Measurements from ENCODE around the gene TIPARP. TPM values are rescaled to one million over a fixed set of nuclear protein-coding genes. Genes with fewer than 3 reads are reported as not detected.

Gene TIPARP, protein sequence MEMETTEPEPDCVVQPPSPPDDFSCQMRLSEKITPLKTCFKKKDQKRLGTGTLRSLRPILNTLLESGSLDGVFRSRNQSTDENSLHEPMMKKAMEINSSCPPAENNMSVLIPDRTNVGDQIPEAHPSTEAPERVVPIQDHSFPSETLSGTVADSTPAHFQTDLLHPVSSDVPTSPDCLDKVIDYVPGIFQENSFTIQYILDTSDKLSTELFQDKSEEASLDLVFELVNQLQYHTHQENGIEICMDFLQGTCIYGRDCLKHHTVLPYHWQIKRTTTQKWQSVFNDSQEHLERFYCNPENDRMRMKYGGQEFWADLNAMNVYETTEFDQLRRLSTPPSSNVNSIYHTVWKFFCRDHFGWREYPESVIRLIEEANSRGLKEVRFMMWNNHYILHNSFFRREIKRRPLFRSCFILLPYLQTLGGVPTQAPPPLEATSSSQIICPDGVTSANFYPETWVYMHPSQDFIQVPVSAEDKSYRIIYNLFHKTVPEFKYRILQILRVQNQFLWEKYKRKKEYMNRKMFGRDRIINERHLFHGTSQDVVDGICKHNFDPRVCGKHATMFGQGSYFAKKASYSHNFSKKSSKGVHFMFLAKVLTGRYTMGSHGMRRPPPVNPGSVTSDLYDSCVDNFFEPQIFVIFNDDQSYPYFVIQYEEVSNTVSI
- 100 to 1,000 TPM in 2 of 4 donors, 10 to 100 TPM in 2; 27.7 to 287 (median 98.7) TPM for total RNA-seq

DNA sequence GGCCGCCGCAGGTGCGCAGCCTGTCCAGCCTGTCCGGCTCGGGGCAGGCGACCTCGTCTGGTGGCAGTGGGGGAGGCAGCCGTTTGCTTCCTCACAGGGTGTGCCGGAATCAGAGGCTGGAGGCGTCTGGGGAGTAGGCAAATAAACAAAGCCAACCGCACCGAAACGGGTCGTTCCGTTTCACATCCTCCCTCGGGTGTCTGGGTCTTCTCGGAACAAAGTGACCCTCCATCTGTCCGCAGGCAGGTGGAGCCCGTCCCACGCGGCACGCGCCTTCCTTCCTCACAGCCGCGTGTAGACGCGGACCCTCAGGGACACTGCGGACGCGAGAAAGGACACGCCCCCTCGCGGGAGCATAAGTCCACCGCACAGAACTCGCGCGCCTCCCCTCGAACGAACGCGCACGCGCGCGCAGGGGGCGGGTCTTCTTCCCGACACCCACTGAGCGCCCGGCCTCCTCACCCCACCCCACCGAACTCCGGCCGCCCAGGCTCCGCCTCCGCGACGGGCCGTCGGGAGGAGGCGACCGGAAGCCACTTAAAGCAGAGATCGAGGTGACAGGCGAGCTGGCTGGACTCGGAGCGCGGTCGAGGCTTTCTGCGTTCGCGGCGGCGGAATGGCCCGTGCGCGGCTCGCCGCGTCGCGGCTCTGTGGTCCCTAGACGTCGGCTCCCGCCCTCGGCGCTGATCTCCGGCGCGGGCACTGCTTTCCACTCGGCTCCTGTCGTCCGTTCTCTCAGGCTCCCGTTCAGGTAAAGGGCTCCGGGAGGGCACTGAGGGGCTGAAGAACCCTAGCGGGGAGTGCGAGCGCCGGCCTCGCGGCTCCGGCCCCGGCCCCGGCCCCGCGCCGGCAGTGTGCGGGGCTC is at the start of gene TIPARP:
TIPARP (plus strand) TSS at position 545 of the 865 bp plus-strand sequence. CDS start 3,108 bp downstream, outside the sequence.
- ATAC-seq (ENCODE audit: low FRiP score) = peak; percentile 96
- DNase-seq (ENCODE audit: low spot score) = peak; percentile 93
- TF ChIP-seq, protein P1, sequence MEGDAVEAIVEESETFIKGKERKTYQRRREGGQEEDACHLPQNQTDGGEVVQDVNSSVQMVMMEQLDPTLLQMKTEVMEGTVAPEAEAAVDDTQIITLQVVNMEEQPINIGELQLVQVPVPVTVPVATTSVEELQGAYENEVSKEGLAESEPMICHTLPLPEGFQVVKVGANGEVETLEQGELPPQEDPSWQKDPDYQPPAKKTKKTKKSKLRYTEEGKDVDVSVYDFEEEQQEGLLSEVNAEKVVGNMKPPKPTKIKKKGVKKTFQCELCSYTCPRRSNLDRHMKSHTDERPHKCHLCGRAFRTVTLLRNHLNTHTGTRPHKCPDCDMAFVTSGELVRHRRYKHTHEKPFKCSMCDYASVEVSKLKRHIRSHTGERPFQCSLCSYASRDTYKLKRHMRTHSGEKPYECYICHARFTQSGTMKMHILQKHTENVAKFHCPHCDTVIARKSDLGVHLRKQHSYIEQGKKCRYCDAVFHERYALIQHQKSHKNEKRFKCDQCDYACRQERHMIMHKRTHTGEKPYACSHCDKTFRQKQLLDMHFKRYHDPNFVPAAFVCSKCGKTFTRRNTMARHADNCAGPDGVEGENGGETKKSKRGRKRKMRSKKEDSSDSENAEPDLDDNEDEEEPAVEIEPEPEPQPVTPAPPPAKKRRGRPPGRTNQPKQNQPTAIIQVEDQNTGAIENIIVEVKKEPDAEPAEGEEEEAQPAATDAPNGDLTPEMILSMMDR (IDR thresholded peaks at IDR 0.05) = no peak

DNA sequence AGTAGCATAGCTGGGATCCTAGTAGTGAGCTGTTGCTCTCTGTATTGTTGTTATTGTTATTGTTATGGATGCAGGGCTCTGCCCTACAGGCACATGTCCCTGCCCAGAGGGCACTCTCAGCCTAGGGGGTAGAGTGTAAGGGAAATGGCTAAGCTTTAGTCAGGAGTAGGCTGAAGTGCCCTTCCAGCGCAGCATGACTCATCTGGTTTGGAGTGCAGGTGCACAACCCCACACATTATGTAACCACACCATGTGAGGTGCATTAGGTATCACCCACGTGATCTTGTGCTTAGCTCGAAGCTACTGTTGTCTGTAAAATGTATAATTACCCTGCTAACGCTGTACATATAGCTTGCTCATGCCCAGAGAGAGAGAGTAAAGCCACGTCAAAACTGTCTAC is 48.3 kb upstream of the TIPARP start:
- no peak for DNase-seq (ENCODE audit: low spot score)
- no peak for ATAC-seq (ENCODE audit: low FRiP score)
- TF ChIP-seq, protein P1 (IDR thresholded peaks at IDR 0.05) = no peak

DNA sequence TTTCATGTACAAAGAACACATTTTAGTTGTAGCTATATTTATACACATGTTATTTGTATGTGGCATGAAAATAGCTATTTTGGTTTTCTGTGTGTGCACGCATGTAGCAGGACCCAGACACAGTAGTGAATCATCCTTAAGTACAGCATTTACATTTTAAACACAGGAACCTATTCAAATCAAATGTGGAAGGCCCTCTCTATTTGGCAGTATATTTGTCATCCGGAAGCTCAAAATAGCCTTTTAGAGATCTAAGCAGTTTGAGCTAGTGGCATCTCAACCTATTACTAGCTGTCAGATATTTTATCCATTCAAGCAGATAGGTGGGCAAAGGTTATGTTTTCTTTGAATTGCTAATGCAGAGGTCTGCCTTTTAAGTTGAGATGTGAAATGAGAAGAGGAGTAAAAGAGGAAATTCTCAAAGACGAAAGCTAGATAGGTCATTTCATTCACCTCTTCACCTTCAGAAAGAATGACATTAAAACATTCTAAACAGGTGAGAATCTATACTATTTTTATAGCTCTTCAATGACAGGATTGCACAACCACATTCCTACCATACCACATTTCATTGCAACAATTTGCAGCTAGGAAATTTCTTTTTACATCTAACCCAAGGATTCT is 46.3 kb upstream of the TIPARP start:
- no peak for DNase-seq (ENCODE audit: low spot score)
- TF ChIP-seq, protein P1 (IDR thresholded peaks at IDR 0.05) = no peak
- no peak for ATAC-seq (ENCODE audit: low FRiP score)

DNA sequence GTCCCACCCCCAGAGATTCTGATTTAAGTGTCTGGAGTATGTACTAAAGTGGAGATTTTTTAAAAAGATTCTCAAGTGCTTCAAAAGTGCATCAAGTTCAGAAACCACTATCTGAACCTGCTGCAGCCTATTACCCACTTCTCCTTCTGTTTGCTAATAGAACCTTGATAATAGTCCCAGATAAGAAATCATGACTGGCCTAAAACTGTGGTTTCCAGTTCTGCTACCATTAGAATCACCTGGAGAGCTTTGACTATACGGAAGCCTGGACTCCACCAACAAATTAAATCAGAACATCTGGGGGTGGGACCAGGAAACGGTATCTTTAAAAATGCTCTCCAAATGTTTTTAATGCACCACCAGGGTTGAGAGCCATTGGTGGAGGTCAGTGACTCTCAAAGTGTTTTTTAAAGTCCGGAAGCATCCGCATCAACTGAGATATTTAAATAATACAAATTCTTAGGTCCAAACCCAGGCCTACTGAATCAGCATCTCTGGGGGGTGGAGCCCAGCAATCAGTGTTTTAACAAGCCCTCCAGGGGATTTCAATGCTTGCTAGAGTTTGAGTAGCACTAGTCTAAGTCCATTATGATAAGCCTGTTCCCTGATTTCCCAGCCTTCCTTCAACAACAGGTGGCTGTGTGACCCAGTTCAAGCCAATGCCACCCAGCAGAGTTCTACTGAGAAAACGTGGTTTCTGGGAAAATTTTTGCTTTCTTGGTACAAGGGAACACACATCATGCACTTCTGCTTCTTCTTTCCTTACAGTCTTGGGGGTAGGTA is 45.4 kb upstream of the TIPARP start:
- ATAC-seq (ENCODE audit: low FRiP score) (no peak), DNase-seq (ENCODE audit: low spot score) (no peak)
- TF ChIP-seq, protein P1 (IDR thresholded peaks at IDR 0.05) = no peak

DNA sequence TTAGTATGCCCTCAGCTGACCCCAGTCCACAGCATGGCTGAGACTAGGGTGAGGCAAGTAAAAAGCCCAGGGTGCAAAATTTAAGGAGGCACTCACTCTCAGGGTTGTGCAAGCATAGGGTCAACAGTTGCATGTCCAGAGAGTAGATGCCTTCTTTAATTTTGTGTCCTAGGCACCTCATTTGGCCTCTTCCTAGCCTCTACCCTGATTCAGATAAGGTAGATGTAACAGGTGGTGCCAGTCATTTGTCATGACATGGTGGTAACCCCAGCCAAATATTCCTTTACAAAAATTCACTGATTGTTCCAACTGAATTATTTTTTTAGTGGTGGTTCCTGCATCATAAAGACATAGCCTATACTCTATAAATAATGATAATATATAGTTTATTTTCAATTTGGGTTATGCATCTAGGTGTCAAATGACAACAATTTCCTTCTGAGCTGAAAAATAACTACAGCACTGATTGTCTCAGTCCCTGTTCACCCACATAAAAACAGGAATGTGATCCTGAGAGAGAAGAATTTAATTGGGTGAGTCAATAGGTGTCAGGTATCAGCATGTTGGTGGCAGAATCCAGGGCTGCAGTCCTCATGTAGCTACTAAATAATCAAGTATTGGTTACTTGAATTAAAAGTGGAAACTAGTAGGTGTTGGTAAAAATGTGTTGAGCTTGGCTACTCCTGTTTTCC is 44.2 kb upstream of the TIPARP start:
- TF ChIP-seq, protein P1 (IDR thresholded peaks at IDR 0.05) = no peak
- no peak for ATAC-seq (ENCODE audit: low FRiP score)
- DNase-seq (ENCODE audit: low spot score) = no peak
